Calu3 (cell line): ENCODE results near the gene FNIP1. TPM values are rescaled to one million over a fixed set of nuclear protein-coding genes. Genes with fewer than 3 reads are reported as not detected.

ENCODE experiments used
- BruUV-seq: library from RNA; stranded (reverse); fragments of 400-500 nt; replicated peaks from 2 replicates; lab custom pipeline; 2021; lab: Mats Ljungman, UMichigan
- CTCF ChIA-PET: fragments of 300-600 bp; sonication (Branson Sonifier 250); formaldehyde crosslinking; loops from one replicate; lab custom pipeline; 2022; ENCODE audit warnings: antibody characterized with exemption; lab: Charles Lee
- DNase-seq: peaks from one replicate; pipeline ENCODE4 v3.0.0; 2022
- H3K27ac Mint-ChIP-seq: one replicate; pipeline ENCODE4 v1.8.0; 2022; ENCODE audit warnings: mixed read lengths; ENCODE audit not compliant: unreplicated experiment
- H3K27me3 Mint-ChIP-seq: one replicate; pipeline ENCODE4 v1.8.0; 2022; ENCODE audit warnings: mixed read lengths; ENCODE audit not compliant: unreplicated experiment
- H3K36me3 Mint-ChIP-seq: one replicate; pipeline ENCODE4 v1.8.0; 2022; ENCODE audit warnings: mild to moderate bottlenecking, moderate library complexity, mixed read lengths; ENCODE audit not compliant: insufficient read depth, unreplicated experiment
- H3K4me1 Mint-ChIP-seq: one replicate; pipeline ENCODE4 v1.8.0; 2022; ENCODE audit warnings: mild to moderate bottlenecking, low read depth, mixed read lengths; ENCODE audit not compliant: unreplicated experiment
- H3K4me3 Mint-ChIP-seq: one replicate; pipeline ENCODE4 v1.8.0; 2022; ENCODE audit warnings: mild to moderate bottlenecking, low read depth, moderate library complexity, mixed read lengths; ENCODE audit not compliant: unreplicated experiment
- H3K9me3 Mint-ChIP-seq: one replicate; pipeline ENCODE4 v1.8.0; 2022; ENCODE audit warnings: low read depth, mixed read lengths; ENCODE audit not compliant: unreplicated experiment
- CTCF ChIP-seq: fragments of 200-600 bp; IDR thresholded peaks from one replicate; pipeline ENCODE4 v1.8.0; 2022; ENCODE audit warnings: antibody characterized with exemption; ENCODE audit not compliant: unreplicated experiment
- intact Hi-C: fragments of 100-400 bp; cut with micrococcal nuclease; formaldehyde crosslinking; loops from one replicate; pipeline ENCODE4 v1.10.0; 2022; ENCODE audit not compliant: unreplicated experiment
- total RNA-seq: library from RNA; stranded (reverse); gene quantifications from 2 replicates; pipeline ENCODE4 v1.2.3, GENCODE V29; 2022

Gene FNIP1
- total RNA-seq, 1 experiment from 2014 or later, result 46.0 TPM

- BruUV-seq, result no TSS peak
- Mint-ChIP-seq H3K9me3 (no peaks in the 10 kb centered on the region), H3K27me3 (no peaks in the 10 kb centered on the region), H3K27ac (no peak overlapping the region), H3K4me3 (no peak overlapping the region), H3K36me3 (peaks cover 14% of the 10 kb centered on the region), H3K4me1 (peaks cover 12% of the 10 kb centered on the region)
- TF ChIP-seq CTCF, result no peak
- CTCF ChIA-PET, result no interaction called here
- intact Hi-C loops, result no loop called here
- no peak for DNase-seq
These were observed 50.4 kb downstream of the FNIP1 start for GRCh38 chr5:131746423-131746822.

- H3K4me1 Mint-ChIP-seq, result peaks cover 12% of the 10 kb centered on the region
- no TSS peak for BruUV-seq
- intact Hi-C loops, result no loop called here
- no peak for DNase-seq
- H3K9me3 Mint-ChIP-seq, result no peaks in the 10 kb centered on the region
- CTCF ChIA-PET, result no interaction called here
- H3K27ac Mint-ChIP-seq, result no peak overlapping the region
- H3K27me3 Mint-ChIP-seq, result no peaks in the 10 kb centered on the region
- peaks cover 14% of the 10 kb centered on the region for H3K36me3 Mint-ChIP-seq
- no peak overlapping the region for H3K4me3 Mint-ChIP-seq
- no peak for TF ChIP-seq CTCF
These were observed 51.1 kb downstream of the FNIP1 start for GRCh38 chr5:131745703-131746102.

GRCh38 chr5:131745155-131745554, 51.7 kb downstream of the FNIP1 start:
- no peak for DNase-seq
- Mint-ChIP-seq H3K27me3 (no peaks in the 10 kb centered on the region), H3K4me3 (no peak overlapping the region), H3K27ac (no peak overlapping the region), H3K36me3 (peaks cover 14% of the 10 kb centered on the region), H3K9me3 (no peaks in the 10 kb centered on the region), H3K4me1 (peaks cover 12% of the 10 kb centered on the region)
- intact Hi-C loops, result no loop called here
- no TSS peak for BruUV-seq
- TF ChIP-seq CTCF, result no peak
- CTCF ChIA-PET, result no interaction called here

GRCh38 chr5:131740477-131740876, 56.3 kb downstream of the FNIP1 start:
- peaks cover 26% of the 10 kb centered on the region for H3K36me3 Mint-ChIP-seq
- no peaks in the 10 kb centered on the region for H3K9me3 Mint-ChIP-seq
- CTCF ChIA-PET, result no interaction called here
- H3K27me3 Mint-ChIP-seq, result no peaks in the 10 kb centered on the region
- no TSS peak for BruUV-seq
- H3K4me3 Mint-ChIP-seq, result no peak overlapping the region
- no peak overlapping the region for H3K27ac Mint-ChIP-seq
- no peak for DNase-seq
- intact Hi-C loops, result no loop called here
- H3K4me1 Mint-ChIP-seq, result no peaks in the 10 kb centered on the region
- TF ChIP-seq CTCF, result no peak
